ENCODE results near the gene CNST. TPM values are rescaled to one million over a fixed set of nuclear protein-coding genes. Genes with fewer than 3 reads are reported as not detected.

CNST gene, protein sequence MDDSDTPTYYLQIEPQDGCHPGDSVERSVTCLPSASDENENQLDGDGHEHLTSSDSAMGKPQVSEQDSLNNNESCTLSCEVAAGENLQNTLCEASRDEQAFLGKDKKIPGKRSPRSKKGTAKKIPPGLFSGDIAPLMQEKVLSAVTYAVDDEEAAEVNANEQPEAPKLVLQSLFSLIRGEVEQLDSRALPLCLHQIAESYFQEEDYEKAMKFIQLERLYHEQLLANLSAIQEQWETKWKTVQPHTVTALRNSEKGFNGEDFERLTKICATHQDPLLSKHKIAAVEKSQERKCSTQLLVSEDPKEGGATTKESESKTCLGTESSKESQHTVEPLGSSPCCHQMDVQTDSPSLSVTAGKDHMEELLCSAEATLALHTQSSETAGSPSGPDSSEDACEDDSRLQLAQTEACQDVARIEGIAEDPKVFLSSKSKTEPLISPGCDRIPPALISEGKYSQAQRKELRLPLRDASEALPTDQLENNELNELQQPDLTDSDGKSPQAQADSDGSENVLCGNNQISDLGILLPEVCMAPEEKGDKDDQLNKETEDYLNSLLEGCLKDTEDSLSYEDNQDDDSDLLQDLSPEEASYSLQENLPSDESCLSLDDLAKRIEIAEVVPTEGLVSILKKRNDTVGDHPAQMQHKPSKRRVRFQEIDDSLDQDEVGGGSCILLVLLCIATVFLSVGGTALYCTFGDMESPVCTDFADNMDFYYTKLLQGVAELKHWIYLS
- total RNA-seq (2014; rRNA removed; shearing (Covaris generic)) = 18.8 and 24.1 TPM in 2 replicates

DNA sequence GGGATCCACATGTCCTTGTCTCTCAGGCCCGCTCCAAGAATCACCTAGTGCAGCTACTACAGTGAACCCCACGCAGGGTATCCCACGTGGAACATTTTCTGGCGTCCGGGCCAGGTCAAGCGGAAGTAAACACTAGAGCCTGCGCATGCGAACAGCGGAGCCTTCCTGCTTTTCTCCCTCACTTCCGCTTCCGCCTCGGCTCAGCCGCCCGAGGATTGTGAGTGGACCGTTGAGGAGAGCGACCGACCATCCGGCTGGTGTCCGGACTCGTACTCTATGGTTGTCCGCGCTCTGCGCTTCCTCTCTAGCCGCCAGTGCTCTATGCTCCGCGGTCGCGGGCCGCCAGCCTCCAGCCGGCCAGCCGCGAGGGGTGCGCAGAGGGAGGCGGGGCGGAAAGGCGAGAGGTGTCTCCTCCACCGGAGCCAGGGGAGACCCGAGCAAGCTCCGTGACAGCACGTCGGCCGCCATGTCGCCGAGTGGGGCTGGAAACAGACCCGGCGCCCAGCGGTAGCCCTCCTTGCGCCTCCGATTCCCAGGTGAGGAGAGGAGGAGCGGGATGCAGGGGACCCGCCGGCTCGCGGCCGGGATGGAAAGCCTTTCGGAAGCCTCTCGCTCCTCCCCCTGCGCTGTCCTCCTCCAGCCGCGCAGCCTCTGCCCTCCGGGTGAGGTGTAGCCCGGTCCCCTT, at the start of gene CNST, which contains the start of gene TFB2M:
Gene CNST (plus strand): TSS at position 329 of the 685 bp plus-strand sequence. CDS start 25,107 bp downstream, outside the sequence.
Gene TFB2M (minus strand): TSS at position 134 of the 685 bp plus-strand sequence. CDS start 123 bp downstream, at position 11.
- H3K36me3 ChIP-seq (replicated peaks; ENCODE audit: control insufficient read depth, insufficient read depth, low read length) = peaks cover 5% of the 10 kb centered on the region; the same call in 1 of the 2 replicates
- H3K4me3 ChIP-seq (ENCODE audit: insufficient read depth, low read depth, low read length) = peak within 1 kb of the TSS; percentile 83
- peak; percentile 93 for DNase-seq
- H3K27me3 ChIP-seq (ENCODE audit: control insufficient read depth, insufficient read depth, low read length) = no peaks in the 10 kb centered on the region

DNA sequence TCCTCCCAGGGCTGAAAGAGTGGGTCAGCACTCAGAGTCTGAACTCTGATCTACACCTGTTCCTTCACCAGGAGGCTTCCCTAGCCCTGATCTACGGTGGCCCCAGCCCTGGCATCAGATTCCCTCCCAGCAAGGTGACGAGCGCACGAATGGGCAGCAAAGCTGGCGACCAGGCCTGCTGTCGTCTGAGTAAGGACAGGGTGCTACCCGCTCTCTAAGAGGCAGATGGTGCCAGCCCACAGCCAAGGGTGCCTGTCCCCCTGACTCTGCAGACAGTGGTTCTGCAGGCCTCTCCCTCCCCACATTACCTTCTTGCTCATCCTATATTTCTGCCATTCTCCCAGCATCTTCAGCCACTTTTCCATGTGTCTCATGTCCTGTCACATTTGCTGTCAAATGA, 48.9 kb upstream of the CNST start:
- H3K27me3 ChIP-seq (ENCODE audit: control insufficient read depth, insufficient read depth, low read length) = no peaks in the 10 kb centered on the region
- no peak for DNase-seq
- H3K4me3 ChIP-seq (ENCODE audit: insufficient read depth, low read depth, low read length) = no peak overlapping the region
- H3K36me3 ChIP-seq (replicated peaks; ENCODE audit: control insufficient read depth, insufficient read depth, low read length) = no peaks in the 10 kb centered on the region

DNA sequence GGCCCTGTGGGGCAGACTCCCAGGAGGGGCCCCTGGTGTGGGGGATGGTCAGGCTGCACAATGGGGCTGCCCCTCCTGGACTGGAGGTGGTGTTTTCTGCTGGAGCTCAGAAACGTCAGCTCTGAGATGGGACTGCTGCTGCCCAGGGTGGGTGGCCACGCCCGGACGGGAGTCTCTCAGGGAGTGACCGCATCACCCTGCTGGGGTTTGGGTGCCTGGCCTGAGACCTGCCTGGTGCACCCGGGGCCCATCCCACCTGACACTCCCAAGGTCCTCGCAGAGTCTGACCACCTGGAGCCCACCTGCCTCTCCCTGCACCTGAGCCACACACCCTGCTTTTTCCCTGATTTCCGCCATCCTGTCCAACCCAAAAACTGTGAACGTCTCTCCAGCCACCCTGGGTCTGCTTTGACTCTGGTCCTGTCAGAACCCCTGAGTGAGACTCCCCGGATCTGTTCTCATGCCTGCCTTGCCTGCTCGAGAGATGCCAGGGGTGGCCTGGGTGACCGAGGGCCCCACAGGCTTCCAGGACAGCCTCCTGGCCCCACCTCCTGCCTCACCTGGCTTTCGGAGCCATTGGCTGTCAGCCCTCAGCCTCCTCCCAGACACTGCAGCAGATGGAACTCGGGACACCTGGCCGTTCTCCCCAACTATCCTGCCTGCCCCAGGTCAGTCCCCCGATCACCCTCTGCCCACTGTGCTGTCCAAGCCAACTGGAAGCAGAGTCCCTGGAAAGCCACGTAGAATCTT, 47.6 kb upstream of the CNST start:
- no peaks in the 10 kb centered on the region for H3K36me3 ChIP-seq (replicated peaks; ENCODE audit: control insufficient read depth, insufficient read depth, low read length)
- no peak overlapping the region for H3K4me3 ChIP-seq (ENCODE audit: insufficient read depth, low read depth, low read length)
- DNase-seq = no peak
- H3K27me3 ChIP-seq (ENCODE audit: control insufficient read depth, insufficient read depth, low read length) = no peaks in the 10 kb centered on the region

DNA sequence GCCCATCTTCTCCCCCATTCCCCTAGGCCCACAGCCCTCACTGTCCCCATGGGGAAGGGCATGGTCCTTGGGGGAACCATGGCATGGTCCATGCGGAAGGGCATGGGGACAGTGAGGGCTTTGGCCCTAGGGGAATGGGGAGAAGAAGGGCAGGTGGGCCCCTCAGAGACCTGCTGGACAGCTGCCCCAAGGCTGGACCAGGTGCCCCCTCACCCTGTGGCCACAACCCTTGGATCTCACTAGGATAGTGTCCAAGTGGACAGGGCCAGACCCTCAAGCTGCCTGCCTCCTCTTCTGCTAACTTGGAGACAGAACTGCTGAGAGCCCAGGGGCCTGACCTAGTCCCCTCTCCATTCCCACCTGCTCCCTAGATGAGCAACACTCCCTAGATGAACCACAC, 46.7 kb upstream of the CNST start:
- no peak for DNase-seq
- H3K4me3 ChIP-seq (ENCODE audit: insufficient read depth, low read depth, low read length) = no peak overlapping the region
- H3K36me3 ChIP-seq (replicated peaks; ENCODE audit: control insufficient read depth, insufficient read depth, low read length) = no peaks in the 10 kb centered on the region
- H3K27me3 ChIP-seq (ENCODE audit: control insufficient read depth, insufficient read depth, low read length) = no peaks in the 10 kb centered on the region

DNA sequence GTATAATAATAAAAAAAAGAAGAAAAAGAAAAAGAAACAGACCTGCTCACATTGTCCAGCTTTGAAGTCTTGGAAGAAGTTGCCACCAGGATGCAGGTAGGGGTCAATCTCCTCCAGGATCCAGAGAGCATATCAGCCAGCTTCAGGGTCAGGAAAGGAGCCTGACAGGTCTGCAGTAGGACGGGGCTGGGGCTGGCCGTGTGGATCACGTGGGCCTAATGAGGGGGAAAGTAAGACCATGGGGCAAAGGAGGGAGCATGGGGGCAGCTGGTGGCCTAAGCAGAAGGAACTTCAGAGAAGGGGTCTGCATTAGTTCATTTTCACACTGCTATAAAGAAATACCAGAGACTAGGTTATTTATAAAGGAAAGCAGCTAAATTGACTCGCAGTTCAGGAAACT, 39.9 kb upstream of the CNST start:
- no peak for DNase-seq
- Histone ChIP-seq H3K4me3 (ENCODE audit: insufficient read depth, low read depth, low read length) (no peak overlapping the region), H3K36me3 (replicated peaks; ENCODE audit: control insufficient read depth, insufficient read depth, low read length) (no peaks in the 10 kb centered on the region), H3K27me3 (ENCODE audit: control insufficient read depth, insufficient read depth, low read length) (no peaks in the 10 kb centered on the region; the same call in 1 of the 2 replicates)

DNA sequence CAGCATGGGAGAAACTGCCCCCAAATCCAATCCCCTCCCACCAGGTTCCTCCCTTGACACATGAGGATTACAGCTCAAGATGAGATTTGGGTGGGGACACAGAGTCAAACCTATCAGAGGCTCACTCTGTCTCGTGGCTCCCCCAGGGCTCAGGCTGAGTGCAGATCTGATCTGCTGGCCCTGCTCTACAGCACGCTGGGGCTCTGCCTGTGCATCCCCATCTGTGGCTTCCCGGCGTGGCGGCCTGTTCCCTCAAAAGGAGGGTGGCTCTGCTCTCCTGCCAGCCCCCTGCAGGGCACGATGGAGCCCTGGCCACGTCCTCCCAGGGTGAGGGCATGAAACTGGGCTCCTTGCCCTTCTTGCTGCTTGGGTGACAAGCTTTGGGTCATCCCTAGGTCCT, 39.3 kb upstream of the CNST start:
- H3K36me3 ChIP-seq (replicated peaks; ENCODE audit: control insufficient read depth, insufficient read depth, low read length) = no peaks in the 10 kb centered on the region
- no peak for DNase-seq
- H3K27me3 ChIP-seq (ENCODE audit: control insufficient read depth, insufficient read depth, low read length) = no peaks in the 10 kb centered on the region; the same call in 1 of the 2 replicates
- H3K4me3 ChIP-seq (ENCODE audit: insufficient read depth, low read depth, low read length) = no peak overlapping the region

DNA sequence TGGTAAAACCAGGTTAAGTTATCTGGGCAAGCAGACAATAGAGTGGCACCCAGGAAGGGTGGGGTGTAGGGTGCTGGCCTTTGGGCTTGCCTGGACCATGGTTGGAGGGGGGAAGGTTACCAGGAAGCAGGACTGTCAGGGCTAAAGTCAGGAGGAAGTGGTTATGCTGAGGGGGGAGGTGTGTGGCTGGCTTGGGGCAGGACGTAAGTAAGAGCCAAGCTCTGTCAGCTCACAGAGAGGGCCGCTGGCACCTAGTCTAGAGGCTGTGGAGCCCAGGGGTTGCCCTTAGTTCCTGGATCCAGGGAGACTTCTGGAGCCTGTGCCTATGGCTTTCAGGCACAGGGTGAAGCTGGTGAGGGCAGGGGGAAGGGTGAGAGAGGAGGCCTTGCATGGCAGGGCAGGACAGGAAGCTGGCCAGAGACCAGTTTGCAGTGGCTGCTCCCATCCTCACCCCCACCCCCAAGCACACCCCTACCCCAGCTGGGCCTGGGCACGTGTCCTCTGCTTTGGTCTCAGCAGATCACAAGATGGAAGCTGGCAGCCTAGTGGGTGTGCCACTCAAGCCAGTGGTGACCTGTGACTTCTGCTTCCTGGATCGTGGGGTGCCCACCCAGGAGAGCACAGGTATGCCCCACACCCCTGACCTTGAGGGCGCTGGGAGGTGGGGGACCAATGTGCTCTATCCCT, 38.7 kb upstream of the CNST start:
- no peaks in the 10 kb centered on the region for H3K36me3 ChIP-seq (replicated peaks; ENCODE audit: control insufficient read depth, insufficient read depth, low read length)
- no peaks in the 10 kb centered on the region; the same call in 1 of the 2 replicates for H3K27me3 ChIP-seq (ENCODE audit: control insufficient read depth, insufficient read depth, low read length)
- no peak for DNase-seq
- H3K4me3 ChIP-seq (ENCODE audit: insufficient read depth, low read depth, low read length) = no peak overlapping the region

DNA sequence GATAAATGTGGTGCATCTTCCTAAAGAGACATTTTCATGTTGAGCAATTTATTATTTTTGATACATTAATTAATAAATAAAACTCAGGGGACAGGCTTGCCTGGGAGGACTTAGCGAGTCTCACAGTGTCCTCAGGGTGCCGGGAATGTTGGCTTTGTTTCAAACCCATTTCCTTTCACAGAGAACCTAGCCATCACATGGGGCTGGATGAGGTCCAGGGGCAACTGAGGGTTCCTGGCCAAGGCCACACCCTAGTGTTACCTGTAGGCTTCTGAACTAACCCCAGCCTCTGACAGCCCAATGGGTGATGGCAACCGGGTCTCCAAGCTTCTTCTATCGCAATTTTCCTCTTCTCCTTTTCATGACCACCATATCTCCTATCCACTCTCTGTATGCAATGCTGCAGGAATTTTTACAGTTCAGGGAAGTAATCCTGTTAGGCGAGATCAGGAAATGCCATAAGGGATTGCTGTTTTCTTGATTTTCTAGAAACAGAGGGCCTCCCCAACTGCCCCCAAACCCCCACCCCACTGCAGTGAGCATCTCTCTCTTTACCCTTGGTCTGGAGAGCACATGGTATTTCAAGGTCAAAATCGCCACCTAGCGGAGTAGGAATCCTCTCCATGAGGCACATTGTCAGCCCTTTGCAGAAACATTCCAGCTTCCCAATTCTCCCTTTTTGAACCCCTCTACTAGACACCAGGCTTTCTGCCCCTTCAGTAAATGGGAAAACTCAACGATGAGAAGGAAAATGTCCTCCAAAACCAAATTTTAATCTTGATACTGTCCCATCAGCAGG, 37.1 kb upstream of the CNST start:
- Histone ChIP-seq H3K27me3 (ENCODE audit: control insufficient read depth, insufficient read depth, low read length) (no peaks in the 10 kb centered on the region; the same call in 1 of the 2 replicates), H3K36me3 (replicated peaks; ENCODE audit: control insufficient read depth, insufficient read depth, low read length) (no peaks in the 10 kb centered on the region), H3K4me3 (ENCODE audit: insufficient read depth, low read depth, low read length) (no peak overlapping the region)
- DNase-seq = peak; percentile 51

DNA sequence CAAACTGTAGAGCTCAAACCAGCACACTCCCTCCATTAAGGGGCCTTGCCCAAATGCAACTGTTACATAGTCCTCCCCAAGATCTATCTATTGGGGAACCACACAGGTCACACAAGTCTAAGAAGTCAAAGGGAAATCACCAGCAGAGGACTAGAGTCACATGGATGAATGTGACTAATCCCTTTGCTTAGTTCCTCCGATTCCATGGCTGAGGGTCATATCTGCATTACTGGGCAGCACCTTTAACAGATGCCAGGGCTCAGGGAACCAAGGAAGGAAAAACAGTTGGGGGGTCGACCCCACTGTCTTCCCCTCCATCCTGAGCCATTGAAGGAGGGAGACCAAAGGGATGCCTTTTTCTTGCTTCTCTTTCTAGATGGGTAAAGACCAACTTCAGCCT, 35.8 kb upstream of the CNST start:
- DNase-seq = no peak
- Histone ChIP-seq H3K36me3 (replicated peaks; ENCODE audit: control insufficient read depth, insufficient read depth, low read length) (no peaks in the 10 kb centered on the region), H3K27me3 (ENCODE audit: control insufficient read depth, insufficient read depth, low read length) (no peaks in the 10 kb centered on the region; the same call in 1 of the 2 replicates), H3K4me3 (ENCODE audit: insufficient read depth, low read depth, low read length) (no peak overlapping the region)

DNA sequence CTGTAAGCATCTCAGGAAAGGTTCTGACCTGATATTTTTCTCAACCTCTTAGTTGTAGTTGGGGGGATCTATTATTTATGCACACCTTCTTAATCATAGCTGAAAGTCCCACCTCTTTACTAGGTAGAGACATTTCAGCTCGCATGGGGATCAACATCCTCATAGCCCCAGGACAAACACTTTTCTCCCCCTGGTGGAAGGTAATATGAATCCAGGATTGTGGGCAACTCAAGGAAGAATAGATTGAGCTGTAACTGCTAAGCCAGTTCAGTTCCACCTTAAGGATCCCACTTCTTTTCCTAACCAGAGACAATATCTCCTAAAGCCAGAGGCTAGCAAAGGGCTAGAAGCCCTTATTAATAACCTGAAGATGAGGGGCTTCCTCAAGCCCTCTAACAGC, 33.7 kb upstream of the CNST start:
- DNase-seq = no peak
- Histone ChIP-seq H3K27me3 (ENCODE audit: control insufficient read depth, insufficient read depth, low read length) (no peaks in the 10 kb centered on the region), H3K4me3 (ENCODE audit: insufficient read depth, low read depth, low read length) (no peak overlapping the region), H3K36me3 (replicated peaks; ENCODE audit: control insufficient read depth, insufficient read depth, low read length) (no peaks in the 10 kb centered on the region)

DNA sequence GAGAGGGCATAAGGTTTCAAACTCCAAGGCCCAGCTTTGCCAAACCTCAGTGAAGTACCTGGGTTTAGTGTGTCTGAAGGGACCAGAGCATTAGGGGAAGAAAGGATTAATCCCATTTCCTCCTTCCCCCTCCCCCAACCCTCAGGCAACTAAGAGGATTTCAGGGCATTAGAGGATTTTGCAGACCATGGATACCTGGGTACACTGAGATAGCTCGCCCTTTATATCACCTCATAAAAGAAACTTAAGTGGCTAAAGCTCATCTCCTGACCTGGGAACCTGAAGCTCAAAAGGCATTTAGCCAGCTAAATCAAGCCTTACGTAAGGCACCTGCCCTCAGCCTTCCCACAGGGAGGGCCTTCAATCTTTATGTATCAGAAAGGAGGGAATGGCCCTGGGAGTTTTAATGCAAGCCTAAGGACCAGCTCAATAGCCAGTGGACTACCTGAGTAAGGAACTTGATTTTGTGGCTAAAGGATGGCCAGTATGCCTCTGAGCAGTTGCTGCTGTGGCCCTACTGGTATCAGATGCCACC, 32.8 kb upstream of the CNST start:
- Histone ChIP-seq H3K27me3 (ENCODE audit: control insufficient read depth, insufficient read depth, low read length) (no peaks in the 10 kb centered on the region), H3K4me3 (ENCODE audit: insufficient read depth, low read depth, low read length) (no peak overlapping the region), H3K36me3 (replicated peaks; ENCODE audit: control insufficient read depth, insufficient read depth, low read length) (no peaks in the 10 kb centered on the region)
- DNase-seq = no peak

DNA sequence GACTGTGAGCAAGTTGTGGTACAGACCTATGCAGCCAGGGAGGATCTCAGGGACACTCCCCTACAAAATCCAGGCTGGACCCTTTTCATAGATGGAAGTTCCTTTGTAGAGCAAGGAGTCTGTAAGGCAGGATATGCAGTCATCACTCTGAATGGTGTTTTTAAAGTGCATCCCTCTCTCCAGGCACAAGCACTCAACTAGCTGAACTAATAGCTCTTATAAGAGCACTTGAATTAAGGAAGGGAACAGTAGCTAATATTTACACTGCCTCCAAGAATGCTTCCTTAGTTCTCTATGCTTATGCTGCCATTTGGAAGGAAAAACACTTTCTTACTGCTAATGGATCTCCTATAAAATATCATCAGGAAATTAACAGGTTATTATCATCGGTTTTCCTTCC, 32.1 kb upstream of the CNST start:
- Histone ChIP-seq H3K27me3 (ENCODE audit: control insufficient read depth, insufficient read depth, low read length) (no peaks in the 10 kb centered on the region), H3K4me3 (ENCODE audit: insufficient read depth, low read depth, low read length) (no peak overlapping the region), H3K36me3 (replicated peaks; ENCODE audit: control insufficient read depth, insufficient read depth, low read length) (no peaks in the 10 kb centered on the region)
- DNase-seq = no peak

DNA sequence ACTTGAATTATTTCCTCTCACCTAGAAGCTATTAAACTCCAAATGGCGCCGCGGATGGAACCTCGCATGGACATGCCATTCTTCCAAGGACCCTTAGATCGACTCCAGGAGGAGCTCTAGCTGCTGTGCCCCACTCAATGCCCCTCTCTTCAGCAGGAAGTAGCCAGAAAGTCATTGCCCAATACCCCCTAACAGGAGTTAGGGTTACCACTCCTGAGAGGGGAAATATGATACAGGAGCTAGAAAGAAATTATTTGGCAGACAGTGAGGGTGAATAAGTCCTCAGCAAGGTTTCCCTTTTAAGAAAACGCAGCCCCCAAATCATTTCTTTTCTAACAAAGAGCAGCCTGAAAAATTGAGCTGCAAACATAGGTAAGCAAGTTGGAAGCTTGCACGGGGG, 28.8 kb upstream of the CNST start:
- Histone ChIP-seq H3K27me3 (ENCODE audit: control insufficient read depth, insufficient read depth, low read length) (no peaks in the 10 kb centered on the region), H3K36me3 (replicated peaks; ENCODE audit: control insufficient read depth, insufficient read depth, low read length) (peaks cover 4% of the 10 kb centered on the region; the same call in 1 of the 2 replicates), H3K4me3 (ENCODE audit: insufficient read depth, low read depth, low read length) (no peak overlapping the region)
- no peak for DNase-seq
